ENCODE results near the gene RAB1B.

Gene RAB1B

GRCh38 chr11:66325263-66325671, 56.8 kb downstream of the RAB1B start:
- no peak for DNase-seq

- DNase-seq: peak; percentile 81
Measured at GRCh38 chr11:66326261-66327111, 58.0 kb downstream of the RAB1B start.

Measured in fibroblast of skin of right biceps (primary cell).